Measurements from ENCODE around the gene CEBPZOS. TPM values are rescaled to one million over a fixed set of nuclear protein-coding genes. Genes with fewer than 3 reads are reported as not detected.

Gene CEBPZOS
- total RNA-seq, 3 donors from 2014 or later (not counting 1 experiment from before 2014, with no cell fraction given), result 30.3 to 37.0 (median 30.9) TPM

- TF ChIP-seq CTCF (IDR thresholded peaks at IDR 0.05), result no peak
- Histone ChIP-seq H3K9me3 (ENCODE audit: control insufficient read depth, insufficient read depth, low read length) (no peaks in the 10 kb centered on the region), H3K36me3 (ENCODE audit: control insufficient read depth, insufficient read depth, low read length) (no peaks in the 10 kb centered on the region), H3K4me1 (ENCODE audit: control insufficient read depth, insufficient read depth, low read length) (no peaks in the 10 kb centered on the region), H3K27ac (ENCODE audit: low read length) (no peak within 1 kb of the TSS), H3K4me3 (ENCODE audit: low read length) (no peak within 1 kb of the TSS), H3K27me3 (ENCODE audit: control insufficient read depth, insufficient read depth, low read length) (no peaks in the 10 kb centered on the region)
- intact Hi-C loops (cut with micrococcal nuclease), result no loop called here
- Mint-ChIP-seq H3K9me3 (no peaks in the 10 kb centered on the region), H3K27me3 (ENCODE audit: low read depth in 2 of 2) (peaks cover 9 to 14% of the 10 kb centered on the region in 2 donors), H3K4me3 (no peak within 1 kb of the TSS), H3K27ac (no peak within 1 kb of the TSS), H3K36me3 (no peaks in the 10 kb centered on the region), H3K4me1 (no peaks in the 10 kb centered on the region)
- DNase-seq (no peak), ATAC-seq (no peak)
- 94% methylated on average over 1 of the region's 2 CpGs for WGBS (ENCODE audit: insufficient coverage)
Observed at GRCh38 chr2:37188570-37188969, 7.7 kb upstream of the CEBPZOS start, which contains the start of gene SULT6B1. TSS of gene SULT6B1 (minus strand) at chr2:37188670. CDS start at chr2:37188640, 30 bp downstream.

GRCh38 chr2:37189452-37190153 lies 6.7 kb upstream of the CEBPZOS start:
- Mint-ChIP-seq H3K27ac (no peak overlapping the region), H3K36me3 (no peaks in the 10 kb centered on the region), H3K4me1 (no peaks in the 10 kb centered on the region), H3K27me3 (ENCODE audit: low read depth in 2 of 2) (peaks cover 9 to 12% of the 10 kb centered on the region in 2 donors), H3K4me3 (no peak overlapping the region), H3K9me3 (no peaks in the 10 kb centered on the region)
- no peaks in the 10 kb centered on the region for H3K27me3 ChIP-seq (ENCODE audit: control insufficient read depth, insufficient read depth, low read length)
- no peak overlapping the region for H3K27ac ChIP-seq (ENCODE audit: low read length)
- ATAC-seq (peak in 1 of 3 donors; percentile 48), DNase-seq (no peak)
- no peaks in the 10 kb centered on the region for H3K9me3 ChIP-seq (ENCODE audit: control insufficient read depth, insufficient read depth, low read length)
- 87% methylated on average over 6 of the region's 6 CpGs for WGBS (ENCODE audit: insufficient coverage)
- intact Hi-C loops (cut with micrococcal nuclease), result no loop called here
- TF ChIP-seq CTCF (IDR thresholded peaks at IDR 0.05), result no peak
- no peaks in the 10 kb centered on the region for H3K4me1 ChIP-seq (ENCODE audit: control insufficient read depth, insufficient read depth, low read length)
- H3K4me3 ChIP-seq (ENCODE audit: low read length), result no peak overlapping the region
- no peaks in the 10 kb centered on the region for H3K36me3 ChIP-seq (ENCODE audit: control insufficient read depth, insufficient read depth, low read length)

GRCh38 chr2:37190290-37190689 lies 6.0 kb upstream of the CEBPZOS start:
- Histone ChIP-seq H3K27ac (ENCODE audit: low read length) (no peak overlapping the region), H3K36me3 (ENCODE audit: control insufficient read depth, insufficient read depth, low read length) (no peaks in the 10 kb centered on the region), H3K4me1 (ENCODE audit: control insufficient read depth, insufficient read depth, low read length) (no peaks in the 10 kb centered on the region), H3K9me3 (ENCODE audit: control insufficient read depth, insufficient read depth, low read length) (no peaks in the 10 kb centered on the region), H3K27me3 (ENCODE audit: control insufficient read depth, insufficient read depth, low read length) (no peaks in the 10 kb centered on the region), H3K4me3 (ENCODE audit: low read length) (no peak overlapping the region)
- no peak for ATAC-seq
- no peak for DNase-seq
- Mint-ChIP-seq H3K36me3 (no peaks in the 10 kb centered on the region), H3K4me3 (no peak overlapping the region), H3K9me3 (no peaks in the 10 kb centered on the region), H3K27me3 (ENCODE audit: low read depth in 2 of 2) (peaks cover 9% of the 10 kb centered on the region in 2 donors), H3K4me1 (no peaks in the 10 kb centered on the region), H3K27ac (no peak overlapping the region)
- WGBS (ENCODE audit: insufficient coverage), result 90% methylated on average over 4 of the region's 4 CpGs
- intact Hi-C loops (cut with micrococcal nuclease), result no loop called here
- no peak for TF ChIP-seq CTCF (IDR thresholded peaks at IDR 0.05)

GRCh38 chr2:37191253-37191652 lies 5.0 kb upstream of the CEBPZOS start:
- H3K4me3 ChIP-seq (ENCODE audit: low read length), result no peak overlapping the region
- Mint-ChIP-seq H3K36me3 (no peaks in the 10 kb centered on the region), H3K9me3 (no peaks in the 10 kb centered on the region), H3K27me3 (ENCODE audit: low read depth in 2 of 2) (peaks cover 4 to 9% of the 10 kb centered on the region in 2 donors), H3K27ac (no peak overlapping the region), H3K4me3 (no peak overlapping the region), H3K4me1 (peaks cover 2 to 4% of the 10 kb centered on the region in 2 donors)
- ATAC-seq (no peak), DNase-seq (no peak)
- H3K9me3 ChIP-seq (ENCODE audit: control insufficient read depth, insufficient read depth, low read length), result no peaks in the 10 kb centered on the region
- TF ChIP-seq CTCF (IDR thresholded peaks at IDR 0.05), result no peak
- intact Hi-C loops (cut with micrococcal nuclease), result no loop called here
- 77% methylated on average over 4 of the region's 4 CpGs for WGBS (ENCODE audit: insufficient coverage)
- no peaks in the 10 kb centered on the region for H3K36me3 ChIP-seq (ENCODE audit: control insufficient read depth, insufficient read depth, low read length)
- no peak overlapping the region for H3K27ac ChIP-seq (ENCODE audit: low read length)
- no peaks in the 10 kb centered on the region for H3K27me3 ChIP-seq (ENCODE audit: control insufficient read depth, insufficient read depth, low read length)
- peaks cover 6% of the 10 kb centered on the region for H3K4me1 ChIP-seq (ENCODE audit: control insufficient read depth, insufficient read depth, low read length)

All from natural killer cell (primary cell).